C4-2B (cell line): ENCODE data around the gene STK38L.

ENCODE experiments used
- ZFX ChIP-seq: fragments of 450-650 bp; IDR thresholded peaks from 2 replicates; pipeline ENCODE4 v1.6.1; 2017
- TF ChIP-seq, protein P1 (sequence below): fragments of 450-650 bp; conservative IDR thresholded peaks from 2 replicates; pipeline ENCODE4 v1.5.1; 2017; ENCODE audit warnings: mild to moderate bottlenecking

DNA sequence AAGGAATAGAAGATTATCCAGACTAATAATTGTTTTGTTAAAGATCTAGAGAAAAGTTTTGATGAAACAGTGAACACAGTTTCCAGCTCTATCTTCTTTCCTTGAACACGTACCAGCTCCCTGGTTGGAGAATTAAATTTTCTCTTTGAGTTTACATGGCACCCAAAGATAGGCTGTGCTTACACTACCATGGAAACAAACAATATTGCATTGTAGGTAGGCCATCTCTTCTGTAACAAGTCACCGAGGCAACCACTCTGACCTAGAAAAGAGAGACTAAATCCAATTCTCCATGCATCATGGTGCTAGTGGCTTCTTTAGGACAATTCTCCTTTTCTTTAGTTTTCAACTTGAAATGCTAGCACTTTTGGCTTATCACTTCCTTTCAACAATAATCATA, 98.5 kb downstream of the STK38L start:
- TF ChIP-seq, protein P1, sequence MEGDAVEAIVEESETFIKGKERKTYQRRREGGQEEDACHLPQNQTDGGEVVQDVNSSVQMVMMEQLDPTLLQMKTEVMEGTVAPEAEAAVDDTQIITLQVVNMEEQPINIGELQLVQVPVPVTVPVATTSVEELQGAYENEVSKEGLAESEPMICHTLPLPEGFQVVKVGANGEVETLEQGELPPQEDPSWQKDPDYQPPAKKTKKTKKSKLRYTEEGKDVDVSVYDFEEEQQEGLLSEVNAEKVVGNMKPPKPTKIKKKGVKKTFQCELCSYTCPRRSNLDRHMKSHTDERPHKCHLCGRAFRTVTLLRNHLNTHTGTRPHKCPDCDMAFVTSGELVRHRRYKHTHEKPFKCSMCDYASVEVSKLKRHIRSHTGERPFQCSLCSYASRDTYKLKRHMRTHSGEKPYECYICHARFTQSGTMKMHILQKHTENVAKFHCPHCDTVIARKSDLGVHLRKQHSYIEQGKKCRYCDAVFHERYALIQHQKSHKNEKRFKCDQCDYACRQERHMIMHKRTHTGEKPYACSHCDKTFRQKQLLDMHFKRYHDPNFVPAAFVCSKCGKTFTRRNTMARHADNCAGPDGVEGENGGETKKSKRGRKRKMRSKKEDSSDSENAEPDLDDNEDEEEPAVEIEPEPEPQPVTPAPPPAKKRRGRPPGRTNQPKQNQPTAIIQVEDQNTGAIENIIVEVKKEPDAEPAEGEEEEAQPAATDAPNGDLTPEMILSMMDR: no peak
- no peak for TF ChIP-seq ZFX
